BE2C (cell line): ENCODE results near the gene PTPN13.

ENCODE experiments used
- DNase-seq: peaks from one replicate; pipeline ENCODE4 v3.0.0-alpha.2; 2020
- H3K27me3 ChIP-seq: fragments of 250-450 bp; sonication (Bioruptor Pico); 2 replicates; pipeline ENCODE4 v1.5.1; 2020; ENCODE audit warnings: mild to moderate bottlenecking
- H3K36me3 ChIP-seq: fragments of 250-450 bp; sonication (Bioruptor Pico); 2 replicates; pipeline ENCODE4 v1.5.1; 2020; ENCODE audit warnings: mild to moderate bottlenecking
- H3K4me1 ChIP-seq: fragments of 250-450 bp; sonication (Bioruptor Pico); 2 replicates; pipeline ENCODE4 v1.5.1; 2020
- H3K4me3 ChIP-seq: 2 replicates; pipeline ENCODE4 v1.5.1; 2011; ENCODE audit warnings: low read depth, low read length
- H3K9me3 ChIP-seq: fragments of 250-450 bp; sonication (Bioruptor Pico); 2 replicates; pipeline ENCODE4 v1.5.1; 2020
- CTCF ChIP-seq: IDR thresholded peaks from 2 replicates; pipeline ENCODE4 v1.5.1; 2012; ENCODE audit warnings: mild to moderate bottlenecking, low read depth, low read length

The PTPN13 gene

GRCh38 chr4:86657910-86658309 is 63.8 kb downstream of the PTPN13 start:
- Histone ChIP-seq H3K36me3 (no peaks in the 10 kb centered on the region), H3K4me3 (no peak overlapping the region), H3K9me3 (no peaks in the 10 kb centered on the region), H3K4me1 (no peaks in the 10 kb centered on the region), H3K27me3 (no peaks in the 10 kb centered on the region)
- no peak for TF ChIP-seq CTCF
- DNase-seq, result no peak

GRCh38 chr4:86660401-86660800 is 66.3 kb downstream of the PTPN13 start:
- H3K4me3 ChIP-seq, result no peak overlapping the region
- no peaks in the 10 kb centered on the region for H3K4me1 ChIP-seq
- DNase-seq, result no peak
- no peaks in the 10 kb centered on the region for H3K9me3 ChIP-seq
- TF ChIP-seq CTCF, result no peak
- H3K36me3 ChIP-seq, result no peaks in the 10 kb centered on the region
- H3K27me3 ChIP-seq, result no peaks in the 10 kb centered on the region

- Histone ChIP-seq H3K4me3 (no peak overlapping the region), H3K9me3 (no peaks in the 10 kb centered on the region), H3K27me3 (no peaks in the 10 kb centered on the region), H3K36me3 (no peaks in the 10 kb centered on the region), H3K4me1 (no peaks in the 10 kb centered on the region)
- no peak for DNase-seq
- TF ChIP-seq CTCF, result no peak
These were observed 66.9 kb downstream of the PTPN13 start for GRCh38 chr4:86661006-86661405.

- no peak for DNase-seq
- H3K4me3 ChIP-seq, result no peak overlapping the region
- H3K4me1 ChIP-seq, result no peaks in the 10 kb centered on the region
- H3K27me3 ChIP-seq, result no peaks in the 10 kb centered on the region
- TF ChIP-seq CTCF, result no peak
- H3K9me3 ChIP-seq, result no peaks in the 10 kb centered on the region
- H3K36me3 ChIP-seq, result no peaks in the 10 kb centered on the region
These were observed 67.3 kb downstream of the PTPN13 start for GRCh38 chr4:86661418-86661817.

- no peak overlapping the region for H3K4me3 ChIP-seq
- TF ChIP-seq CTCF, result no peak
- no peaks in the 10 kb centered on the region for H3K36me3 ChIP-seq
- peaks cover 2% of the 10 kb centered on the region; the same call in 1 of the 2 replicates for H3K4me1 ChIP-seq
- no peaks in the 10 kb centered on the region for H3K9me3 ChIP-seq
- H3K27me3 ChIP-seq, result no peaks in the 10 kb centered on the region
- no peak for DNase-seq
These were observed 70.8 kb downstream of the PTPN13 start for GRCh38 chr4:86664959-86665358.

GRCh38 chr4:86670298-86670697 is 76.2 kb downstream of the PTPN13 start:
- Histone ChIP-seq H3K4me3 (no peak overlapping the region), H3K4me1 (peaks cover 2% of the 10 kb centered on the region; the same call in 1 of the 2 replicates), H3K36me3 (no peaks in the 10 kb centered on the region), H3K9me3 (no peaks in the 10 kb centered on the region), H3K27me3 (no peaks in the 10 kb centered on the region)
- TF ChIP-seq CTCF, result no peak
- no peak for DNase-seq
